HepG2 (cell line): Measurements from ENCODE around the gene PNKD. TPM values are rescaled to one million over a fixed set of nuclear protein-coding genes. Genes with fewer than 3 reads are reported as not detected.
A peak's percentile ranks its signal among the peaks of the same experiment; 100 is the strongest.

Source experiments
- AHR ChIP-seq: IDR thresholded peaks from 2 replicates; pipeline ENCODE4 v1.6.1; 2018; ENCODE audit warnings: missing genetic modification reagents, missing compliant biosample characterization
- CBFB ChIP-seq: sonication (generic); formaldehyde crosslinking; IDR thresholded peaks from 2 replicates; pipeline ENCODE4 v1.4.0; 2020; ENCODE audit warnings: missing genetic modification reagents
- CBX5 ChIP-seq: sonication (generic); formaldehyde crosslinking; IDR thresholded peaks from 2 replicates; pipeline ENCODE4 v1.4.0; 2020; ENCODE audit warnings: missing genetic modification reagents, borderline replicate concordance
- ETS1 ChIP-seq: sonication (generic); formaldehyde crosslinking; IDR thresholded peaks from 2 replicates; pipeline ENCODE4 v1.4.0; 2020; ENCODE audit warnings: missing genetic modification reagents
- FOSL1 ChIP-seq: sonication (generic); formaldehyde crosslinking; IDR thresholded peaks from 2 replicates; pipeline ENCODE4 v1.9.0; 2021; ENCODE audit warnings: missing genetic modification reagents, borderline replicate concordance
- GATAD1 ChIP-seq: IDR thresholded peaks from 2 replicates; pipeline ENCODE4 v1.6.1; 2016; ENCODE audit warnings: missing genetic modification reagents, missing compliant biosample characterization
- GPN1 ChIP-seq: sonication (generic); formaldehyde crosslinking; IDR thresholded peaks from 2 replicates; pipeline ENCODE4 v1.5.1; 2020; ENCODE audit warnings: missing genetic modification reagents, borderline replicate concordance
- GZF1 ChIP-seq: sonication (generic); formaldehyde crosslinking; IDR thresholded peaks from 2 replicates; pipeline ENCODE4 v1.5.1; 2020; ENCODE audit warnings: mild to moderate bottlenecking, missing genetic modification reagents
- HNF4A ChIP-seq: sonication (generic); formaldehyde crosslinking; IDR thresholded peaks from 2 replicates; pipeline ENCODE4 v1.4.0; 2020; ENCODE audit warnings: missing genetic modification reagents
- JARID2 ChIP-seq: sonication (generic); formaldehyde crosslinking; IDR thresholded peaks from 2 replicates; pipeline ENCODE4 v1.8.1; 2023; ENCODE audit warnings: missing genetic modification reagents, inconsistent platforms; ENCODE audit not compliant: insufficient replicate concordance
- KLF6 ChIP-seq: IDR thresholded peaks from 2 replicates; pipeline ENCODE4 v1.8.0; 2016; ENCODE audit warnings: missing biosample characterization, missing genetic modification reagents
- PAX8 ChIP-seq: sonication (generic); formaldehyde crosslinking; IDR thresholded peaks from 2 replicates; pipeline ENCODE4 v1.8.0; 2022; ENCODE audit warnings: mild to moderate bottlenecking, missing genetic modification reagents, borderline replicate concordance
- PBX2 ChIP-seq: IDR thresholded peaks from 2 replicates; pipeline ENCODE4 v1.6.1; 2016; ENCODE audit warnings: control low read depth
- RARG ChIP-seq: sonication (generic); formaldehyde crosslinking; IDR thresholded peaks from 2 replicates; pipeline ENCODE4 v1.4.0; 2020; ENCODE audit warnings: low read depth, mild to moderate bottlenecking, missing genetic modification reagents
- RFX3 ChIP-seq: IDR thresholded peaks from 2 replicates; pipeline ENCODE4 v1.6.1; 2016; ENCODE audit warnings: missing biosample characterization, missing genetic modification reagents
- RFXAP ChIP-seq: sonication (generic); formaldehyde crosslinking; IDR thresholded peaks from 2 replicates; pipeline ENCODE4 v1.4.0; 2020; ENCODE audit warnings: missing genetic modification reagents, borderline replicate concordance
- RORA ChIP-seq: sonication (generic); formaldehyde crosslinking; IDR thresholded peaks from 2 replicates; pipeline ENCODE4 v1.5.0; 2020; ENCODE audit warnings: mild to moderate bottlenecking, missing genetic modification reagents, moderate library complexity
- SRSF1 ChIP-seq: fragments of 200-400 bp; formaldehyde crosslinking; optimal IDR thresholded peaks from 2 replicates; pipeline ENCODE3; 2017; ENCODE audit warnings: mild to moderate bottlenecking, low read depth, low read length, moderate library complexity
- TFAP4 ChIP-seq: sonication (generic); IDR thresholded peaks from 2 replicates; pipeline ENCODE4 v1.6.1; 2016; ENCODE audit warnings: low read depth, borderline replicate concordance
- ZNF256 ChIP-seq: sonication (generic); formaldehyde crosslinking; conservative IDR thresholded peaks from 2 replicates; pipeline ENCODE4 v1.4.0; 2020; ENCODE audit warnings: missing genetic modification reagents
- ZNF281 ChIP-seq: sonication (generic); formaldehyde crosslinking; IDR thresholded peaks from 2 replicates; pipeline ENCODE4 v1.4.0; 2020; ENCODE audit warnings: missing genetic modification reagents, borderline replicate concordance
- ZNF33A ChIP-seq: sonication (generic); formaldehyde crosslinking; IDR thresholded peaks from 2 replicates; pipeline ENCODE4 v1.5.1; 2020; ENCODE audit warnings: missing genetic modification reagents, mild to moderate bottlenecking, moderate library complexity, borderline replicate concordance
- ZNF563 ChIP-seq: sonication (generic); formaldehyde crosslinking; IDR thresholded peaks from 2 replicates; pipeline ENCODE4 v1.8.0; 2022; ENCODE audit warnings: mild to moderate bottlenecking, moderate library complexity, missing genetic modification reagents
- ZSCAN25 ChIP-seq: sonication (generic); formaldehyde crosslinking; IDR thresholded peaks from 2 replicates; pipeline ENCODE4 v1.8.0; 2022; ENCODE audit warnings: mild to moderate bottlenecking, missing genetic modification reagents
- polyA plus RNA-seq, 8 experiments: library from polyadenylated mRNA; depleted of rRNA in 3 of 8; stranded (reverse) in 7 of 8; unstranded in 1 of 8; fragments of >200 nt; fragmentation: Illumina TruSeq in 4 of 8; extraction: Trizol in 4 of 8; gene quantifications; 2 replicates each; pipeline versions ENCODE4 v1.2.1 to v1.2.3, GENCODE V29; 2011 to 2016; ENCODE audit warnings: low read depth in 4 of 8, missing spikeins in 1 of 8, mixed read lengths in 1 of 8; ENCODE audit not compliant: insufficient read depth in 1 of 8
- total RNA-seq, 5 experiments: library from RNA; depleted of rRNA; stranded (reverse); fragments of >200 nt; fragmentation: Illumina TruSeq; extraction: Trizol; gene quantifications; 2 replicates each; pipeline ENCODE4 v1.2.3, GENCODE V29; 2016; ENCODE audit warnings: low read depth in 1 of 5

The PNKD gene
- total and polyA plus RNA-seq, 2 of the 13 experiments (the other 11 are each of a cell fraction or from before 2014, with no cell fraction given) = 55.9 to 80.4 TPM

GRCh38 chr2:218395826-218396687 is 125.7 kb downstream of the PNKD start (continued):
- TF ChIP-seq TFAP4 (peak; percentile 65; the same call in 1 of the 2 replicates), ZSCAN25 (CRISPR knock-in tag) (peak; percentile 100), AHR (CRISPR knock-in tag) (no peak), ZNF256 (CRISPR knock-in tag) (0 out of 2 replicates have a peak, but pooled peaks have one; percentile 29), ZNF563 (CRISPR knock-in tag) (peak; percentile 76), GPN1 (peak; percentile 34; the same call in 1 of the 2 replicates), RARG (CRISPR knock-in tag) (no peak), SRSF1 (peak; percentile 42), GZF1 (CRISPR knock-in tag) (peak; percentile 93; the same call in 1 of the 2 replicates), ETS1 (CRISPR knock-in tag) (peak; percentile 38; the same call in 1 of the 2 replicates), JARID2 (CRISPR knock-in tag) (no peak), ZNF281 (peak; percentile 72), PBX2 (CRISPR knock-in tag) (no peak), RFX3 (CRISPR knock-in tag) (peak; percentile 40; the same call in 1 of the 2 replicates), FOSL1 (CRISPR knock-in tag) (no peak), CBX5 (CRISPR knock-in tag) (peak; percentile 91; the same call in 1 of the 2 replicates), GATAD1 (CRISPR knock-in tag) (peak; percentile 83), HNF4A (CRISPR knock-in tag) (peak; percentile 59; the same call in 1 of the 2 replicates), CBFB (CRISPR knock-in tag) (no peak; the same call in 1 of the 2 replicates), RFXAP (peak; percentile 87; the same call in 1 of the 2 replicates), RORA (CRISPR knock-in tag) (no peak), ZNF33A (peak; percentile 63; the same call in 1 of the 2 replicates), PAX8 (CRISPR knock-in tag) (peak; percentile 53; the same call in 1 of the 2 replicates), KLF6 (CRISPR knock-in tag) (peak; percentile 94)
